ENCODE data around the gene SPINK14. TPM values are rescaled to one million over a fixed set of nuclear protein-coding genes. Genes with fewer than 3 reads are reported as not detected.

Gene SPINK14
- total and polyA plus RNA-seq, 2 donors (not counting 3 experiments of a cell fraction or from before 2014, with no cell fraction given) = not detected

- no peaks in the 10 kb centered on the region for H3K9me1 ChIP-seq (replicated peaks; ENCODE audit: control insufficient read depth, extremely low read depth, insufficient read depth, low read length)
- dilution Hi-C loops (cut with MboI; ENCODE audit: extremely low pct_ligation_motif_present, low sequenced_read_pairs) = no loop called here
- CTCF ChIA-PET = interaction anchor here (0.8 to 1.5 kb wide), 3 partner anchors 11 to 208 kb away, joined by 3 to 5 read pairs (median 3); no protein-coding TSS in a partner anchor
These were observed 11.7 kb upstream of the SPINK14 start for GRCh38 chr5:148156609-148157008.

GRCh38 chr5:148162038-148162437, 6.3 kb upstream of the SPINK14 start:
- DNase-seq (ENCODE audit: low read depth, low spot score) = no peak
- no peaks in the 10 kb centered on the region for H3K36me3 ChIP-seq (ENCODE audit: control insufficient read depth in 2 of 2, extremely low read depth in 1 of 2, insufficient read depth in 2 of 2, low read length in 2 of 2)
- CTCF ChIA-PET = no interaction called here
- no peaks in the 10 kb centered on the region for H3K9me3 ChIP-seq (replicated peaks; ENCODE audit: control insufficient read depth, insufficient read depth, low read length)
- intact Hi-C loops (cut with micrococcal nuclease) (no loop called here), dilution Hi-C loops (cut with MboI; ENCODE audit: extremely low pct_ligation_motif_present, low sequenced_read_pairs) (no loop called here)
- FAIRE-seq = no peak
- POLR2A ChIA-PET = no interaction called here
- no peaks in the 10 kb centered on the region for H4K20me1 ChIP-seq (replicated peaks; ENCODE audit: control insufficient read depth, extremely low read depth, insufficient read depth, low read length)
- H3K27me3 ChIP-seq (ENCODE audit: control insufficient read depth in 2 of 2, insufficient read depth in 2 of 2, low read length in 2 of 2) = no peaks in the 10 kb centered on the region
- H3K4me1 ChIP-seq (ENCODE audit: control insufficient read depth, extremely low read depth, insufficient read depth, low read length) = no peaks in the 10 kb centered on the region
- no peak overlapping the region for H3K9ac ChIP-seq (replicated peaks; ENCODE audit: extremely low read depth, insufficient read depth, low read length)
- BruUV-seq (replicated peaks) = no TSS peak
- no peak overlapping the region for H3K4me2 ChIP-seq (ENCODE audit: insufficient read depth, low read length)
- H3K27ac ChIP-seq (ENCODE audit: insufficient read depth, low read depth, low read length) = no peak overlapping the region
- no peak overlapping the region for H2AFZ ChIP-seq (ENCODE audit: low read depth, low read length)
- H3K9me1 ChIP-seq (replicated peaks; ENCODE audit: control insufficient read depth, extremely low read depth, insufficient read depth, low read length) = no peaks in the 10 kb centered on the region
- TF ChIP-seq CTCF (IDR thresholded peaks at IDR 0.05; ENCODE audit: extremely low read depth in 1 of 2, insufficient read depth in 1 of 2, low read depth in 1 of 2, low read length in 2 of 2) = no peak
- TF ChIP-seq MAX (IDR thresholded peaks at IDR 0.05; ENCODE audit: insufficient read depth, insufficient read length) = no peak
- no peak for TF ChIP-seq POLR2A (IDR thresholded peaks at IDR 0.05; ENCODE audit: low read depth, low read length)
- TF ChIP-seq GATA2 (IDR thresholded peaks at IDR 0.05; ENCODE audit: insufficient read depth, insufficient read length, low read depth, low read length) = no peak
- TF ChIP-seq EZH2 (IDR thresholded peaks at IDR 0.05; ENCODE audit: borderline replicate concordance, low read depth, low read length, severe bottlenecking) = no peak
- TF ChIP-seq JUN (IDR thresholded peaks at IDR 0.05; ENCODE audit: borderline replicate concordance, insufficient read depth, insufficient read length, low read depth) = no peak
- no peak for TF ChIP-seq MYC (IDR thresholded peaks at IDR 0.05; ENCODE audit: low read depth, low read length)
- H3K4me3 ChIP-seq (replicated peaks in 1 of 3; ENCODE audit: insufficient read depth in 1 of 3, low read depth in 1 of 3, low read length in 3 of 3) = no peak overlapping the region
- H3K79me2 ChIP-seq (ENCODE audit: control insufficient read depth, insufficient read depth, low read length) = no peaks in the 10 kb centered on the region

More at GRCh38 chr5:148156609-148157008, 11.7 kb upstream of the SPINK14 start:
- no TSS peak for BruUV-seq (replicated peaks)
- Histone ChIP-seq H3K4me1 (ENCODE audit: control insufficient read depth, extremely low read depth, insufficient read depth, low read length) (peaks cover 5% of the 10 kb centered on the region), H3K27ac (ENCODE audit: insufficient read depth, low read depth, low read length) (no peak overlapping the region), H4K20me1 (replicated peaks; ENCODE audit: control insufficient read depth, extremely low read depth, insufficient read depth, low read length) (no peaks in the 10 kb centered on the region), H3K36me3 (ENCODE audit: control insufficient read depth in 2 of 2, extremely low read depth in 1 of 2, insufficient read depth in 2 of 2, low read length in 2 of 2) (no peaks in the 10 kb centered on the region), H3K79me2 (ENCODE audit: control insufficient read depth, insufficient read depth, low read length) (no peaks in the 10 kb centered on the region), H3K4me2 (ENCODE audit: insufficient read depth, low read length) (no peak overlapping the region), H2AFZ (ENCODE audit: low read depth, low read length) (no peak overlapping the region), H3K27me3 (ENCODE audit: control insufficient read depth in 2 of 2, insufficient read depth in 2 of 2, low read length in 2 of 2) (no peaks in the 10 kb centered on the region), H3K9ac (replicated peaks; ENCODE audit: extremely low read depth, insufficient read depth, low read length) (no peak overlapping the region), H3K4me3 (replicated peaks in 1 of 3; ENCODE audit: insufficient read depth in 1 of 3, low read depth in 1 of 3, low read length in 3 of 3) (no peak overlapping the region), H3K9me3 (replicated peaks; ENCODE audit: control insufficient read depth, insufficient read depth, low read length) (no peaks in the 10 kb centered on the region)
- POLR2A ChIA-PET = no interaction called here
- FAIRE-seq (no peak), DNase-seq (ENCODE audit: low read depth, low spot score) (no peak)
- no peak for TF ChIP-seq MYC (IDR thresholded peaks at IDR 0.05; ENCODE audit: low read depth, low read length)
- no peak for TF ChIP-seq FOS (IDR thresholded peaks at IDR 0.05; ENCODE audit: borderline replicate concordance, insufficient read depth, low read length)
- intact Hi-C loops (cut with micrococcal nuclease) = no loop called here
